H1 (cell line): ENCODE data around the gene ATP8B2. TPM values are rescaled to one million over a fixed set of nuclear protein-coding genes. Genes with fewer than 3 reads are reported as not detected.

Experiments
- ATF2 ChIP-seq: IDR thresholded peaks from 2 replicates; pipeline ENCODE4 v1.6.1; 2012; ENCODE audit warnings: low read length, inconsistent platforms
- ATF3 ChIP-seq: IDR thresholded peaks from 2 replicates; pipeline ENCODE4 v1.6.1; 2011; ENCODE audit warnings: low read depth, mild to moderate bottlenecking, low read length; ENCODE audit not compliant: insufficient read depth
- BRCA1 ChIP-seq: IDR thresholded peaks from 2 replicates; pipeline ENCODE4 v1.6.1; 2012; ENCODE audit warnings: low read depth, low read length, improper control_type of control experiment
- CEBPB ChIP-seq: IDR thresholded peaks from 2 replicates; pipeline ENCODE4 v1.6.1; 2012; ENCODE audit warnings: low read depth, low read length
- EGR1 ChIP-seq: IDR thresholded peaks from 2 replicates; pipeline ENCODE4 v1.6.1; 2011; ENCODE audit warnings: low read depth, low read length, borderline replicate concordance
- FOSL1 ChIP-seq: IDR thresholded peaks from 2 replicates; pipeline ENCODE4 v1.6.1; 2011; ENCODE audit warnings: mild to moderate bottlenecking, low read depth, low read length, moderate library complexity; ENCODE audit not compliant: insufficient read depth
- KDM5A ChIP-seq: fragments of 200-600 bp; IDR thresholded peaks from 2 replicates; pipeline ENCODE4 v1.7.1; 2012; ENCODE audit warnings: mild to moderate bottlenecking, low read length, inconsistent platforms, mixed read lengths
- PHF8 ChIP-seq: fragments of 200-600 bp; sonication (generic); conservative IDR thresholded peaks from 2 replicates; pipeline ENCODE4 v1.7.1; 2012; ENCODE audit warnings: low read depth, mild to moderate bottlenecking, inconsistent platforms, low read length, moderate library complexity
- POLR2AphosphoS5 ChIP-seq: IDR thresholded peaks from 2 replicates; pipeline ENCODE4 v1.6.1; 2011; ENCODE audit warnings: low read depth, low read length
- RAD21 ChIP-seq, 2 experiments: IDR thresholded peaks in 1 of 2; conservative IDR thresholded peaks in 1 of 2; 2 replicates each; pipeline ENCODE4 v1.6.1; 2011; ENCODE audit warnings: low read depth in 2 of 2, low read length in 2 of 2, improper control_type of control experiment in 1 of 2, inconsistent platforms in 1 of 2, mild to moderate bottlenecking in 1 of 2, moderate library complexity in 1 of 2
- RNF2 ChIP-seq: fragments of 200-900, 300-1000 bp; sonication (generic); IDR thresholded peaks from 2 replicates; pipeline ENCODE4 v1.7.1; 2016; ENCODE audit warnings: borderline replicate concordance, low read depth, mild to moderate bottlenecking, antibody characterized with exemption, low read length; ENCODE audit not compliant: poor library complexity, severe bottlenecking; ENCODE audit errors: missing control alignments
- RXRA ChIP-seq: IDR thresholded peaks from 2 replicates; pipeline ENCODE4 v1.6.1; 2011; ENCODE audit warnings: low read depth, mild to moderate bottlenecking, low read length, moderate library complexity; ENCODE audit not compliant: insufficient read depth
- SAP30 ChIP-seq: fragments of 300-600 bp; sonication (generic); IDR thresholded peaks from 2 replicates; pipeline ENCODE4 v1.7.1; 2012; ENCODE audit warnings: low read length, moderate library complexity, mild to moderate bottlenecking, inconsistent platforms; ENCODE audit not compliant: insufficient read depth, insufficient replicate concordance
- SIN3A ChIP-seq, 2 experiments: IDR thresholded peaks in 1 of 2; conservative IDR thresholded peaks in 1 of 2; 2 replicates each; pipeline ENCODE4 v1.6.1; 2011 to 2012; ENCODE audit warnings: low read length in 2 of 2, improper control_type of control experiment in 1 of 2, low read depth in 1 of 2, mild to moderate bottlenecking in 1 of 2
- SP1 ChIP-seq: IDR thresholded peaks from 2 replicates; pipeline ENCODE4 v1.6.1; 2011; ENCODE audit warnings: low read depth, low read length
- SRF ChIP-seq: IDR thresholded peaks from 2 replicates; pipeline ENCODE4 v1.6.1; 2011; ENCODE audit warnings: mild to moderate bottlenecking, low read depth, low read length, moderate library complexity
- SUZ12 ChIP-seq: fragments of 200-600 bp; sonication (generic); IDR thresholded peaks from 2 replicates; pipeline ENCODE4 v1.6.1; 2012; ENCODE audit warnings: mild to moderate bottlenecking, inconsistent platforms, low read length, moderate library complexity, mixed read lengths
- TAF1 ChIP-seq: IDR thresholded peaks from 2 replicates; pipeline ENCODE4 v1.6.1; 2011; ENCODE audit warnings: mild to moderate bottlenecking, low read depth, low read length
- TAF7 ChIP-seq: optimal IDR thresholded peaks from 2 replicates; pipeline ENCODE3; 2011; ENCODE audit warnings: low read depth, mild to moderate bottlenecking, inconsistent platforms, low read length, moderate library complexity, borderline replicate concordance
- TEAD4 ChIP-seq: IDR thresholded peaks from 2 replicates; pipeline ENCODE4 v1.6.1; 2012; ENCODE audit warnings: low read depth, low read length, inconsistent platforms, mixed read lengths
- polyA plus RNA-seq, 7 experiments: library from polyadenylated mRNA; depleted of rRNA in 3 of 7; stranded (reverse) in 5 of 7; unstranded in 2 of 7; fragments of >200 nt in 5 of 7; fragments of 200-250 nt in 2 of 7; gene quantifications; 1 replicate in 5 of 7; 2 replicates in 1 of 7; 4 replicates in 1 of 7; pipeline versions ENCODE4 v1.2.1 to v1.2.3, GENCODE V29; 2011 to 2013; ENCODE audit warnings: missing spikeins in 2 of 7, mixed read lengths in 2 of 7
- total RNA-seq: library from RNA; stranded (reverse); fragmentation: NEBNext Ultra II Directional; extraction: Animal tissue kit (Norgen Biotek cat#: 25700); gene quantifications from 2 replicates; pipeline ENCODE4 v1.2.1, GENCODE V29; 2021

ATP8B2 gene
- total and polyA plus RNA-seq, 2 of the 8 experiments (the other 6 are each of a cell fraction or from before 2014, with no cell fraction given) = 61.4 to 70.1 TPM

- TF ChIP-seq ATF3 = no peak
- TF ChIP-seq POLR2AphosphoS5 = peak; percentile 54; the same call in 1 of the 2 replicates
- no peak for TF ChIP-seq TAF7
- TF ChIP-seq EGR1 = no peak
- TF ChIP-seq RNF2 = no peak
- TF ChIP-seq ATF2 = no peak
- TF ChIP-seq PHF8 = peak; percentile 41; the same call in 1 of the 2 replicates
- no peak for TF ChIP-seq SP1
- no peak for TF ChIP-seq RXRA
- TF ChIP-seq RAD21 (IDR thresholded peaks at IDR 0.05 in 1 of 2, conservative IDR thresholded peaks at IDR 0.05 in 1 of 2; ENCODE audit: low read depth in 2 of 2, low read length in 2 of 2) = peak; percentile 43 to 51; a peak in 3 of 4 replicates
- peak in 1 of 2 experiments; percentile 59; a peak in 1 of 4 replicates for TF ChIP-seq SIN3A (conservative IDR thresholded peaks at IDR 0.05 in 1 of 2, IDR thresholded peaks at IDR 0.05 in 1 of 2; ENCODE audit: low read depth in 1 of 2, low read length in 2 of 2)
- TF ChIP-seq SAP30 = peak; percentile 47
- 0 out of 2 replicates have a peak, but pooled peaks have one; percentile 7 for TF ChIP-seq TAF1
- no peak for TF ChIP-seq CEBPB
- no peak for TF ChIP-seq BRCA1
- no peak for TF ChIP-seq SRF
- no peak for TF ChIP-seq SUZ12
- TF ChIP-seq KDM5A = no peak
- peak; percentile 90 for TF ChIP-seq TEAD4
- TF ChIP-seq FOSL1 = no peak
Measured at GRCh38 chr1:154324669-154325582, at the start of gene ATP8B2 (continued).
